Neural cell (in vitro differentiated cells): ENCODE results near the gene XK. TPM values are rescaled to one million over a fixed set of nuclear protein-coding genes. Genes with fewer than 3 reads are reported as not detected.

Source experiments
- H2AFZ ChIP-seq: fragments of 200-600, 300-800 bp; sonication (generic), shearing (Covaris generic); 2 replicates; pipeline ENCODE4 v1.6.0; 2014; ENCODE audit warnings: low read depth, mild to moderate bottlenecking, antibody characterized with exemption, low read length, moderate library complexity
- H3F3A ChIP-seq: fragments of 200-600 bp; shearing (Covaris generic); 2 replicates; pipeline ENCODE4 v1.6.1; 2016; ENCODE audit warnings: mild to moderate bottlenecking, moderate library complexity, mixed read lengths, antibody characterized with exemption, low read length; ENCODE audit not compliant: insufficient read depth, poor library complexity, severe bottlenecking
- H3K27ac ChIP-seq: fragments of 200-600, 300-800 bp; sonication (generic), shearing (Covaris generic); 2 replicates; pipeline ENCODE4 v1.5.1; 2014; ENCODE audit warnings: mild to moderate bottlenecking, low read length, moderate library complexity
- H3K27me3 ChIP-seq: fragments of 300-800, 200-600 bp; sonication (generic), shearing (Covaris generic); 2 replicates; pipeline ENCODE4 v1.6.0; 2014; ENCODE audit warnings: mild to moderate bottlenecking, low read depth, low read length, moderate library complexity; ENCODE audit not compliant: insufficient read depth
- H3K36me3 ChIP-seq: fragments of 300-800, 200-600 bp; sonication (generic), shearing (Covaris generic); 2 replicates; pipeline ENCODE4 v1.5.1; 2014; ENCODE audit warnings: mild to moderate bottlenecking, antibody characterized with exemption, low read length, moderate library complexity; ENCODE audit not compliant: insufficient read depth
- H3K4me2 ChIP-seq: fragments of 300-800, 200-600 bp; sonication (generic), shearing (Covaris generic); 2 replicates; pipeline ENCODE4 v1.6.0; 2014; ENCODE audit warnings: mild to moderate bottlenecking, low read length
- H3K4me3 ChIP-seq: fragments of 300-800, 200-600 bp; sonication (generic), shearing (Covaris generic); 2 replicates; pipeline ENCODE4 v1.5.1; 2014; ENCODE audit warnings: mild to moderate bottlenecking, low read length, moderate library complexity
- H3K79me2 ChIP-seq: fragments of 200-600 bp; shearing (Covaris generic); replicated peaks from 2 replicates; pipeline ENCODE4 v1.6.0; 2014; ENCODE audit warnings: mild to moderate bottlenecking, low read length, moderate library complexity; ENCODE audit not compliant: insufficient read depth
- H3K9ac ChIP-seq: fragments of 300-800, 200-600 bp; sonication (generic), shearing (Covaris generic); 2 replicates; pipeline ENCODE4 v1.6.1; 2016; ENCODE audit warnings: mild to moderate bottlenecking, low read length, mixed read lengths
- H3K9me2 ChIP-seq: fragments of 200-600 bp; shearing (Covaris generic); 2 replicates; pipeline ENCODE4 v1.6.1; 2016; ENCODE audit warnings: mild to moderate bottlenecking, low read length, mixed read lengths; ENCODE audit not compliant: insufficient read depth
- H3K9me3 ChIP-seq: fragments of 200-600, 300-800 bp; sonication (generic), shearing (Covaris generic); 2 replicates; pipeline ENCODE4 v1.6.1; 2016; ENCODE audit warnings: mild to moderate bottlenecking, mixed run types, low read length, moderate library complexity, mixed read lengths
- H4K20me1 ChIP-seq: fragments of 200-600 bp; shearing (Covaris generic); 2 replicates; pipeline ENCODE4 v1.6.1; 2016; ENCODE audit warnings: mild to moderate bottlenecking, mixed run types; ENCODE audit not compliant: insufficient read depth
- EP300 ChIP-seq: fragments of 450-650 bp; conservative IDR thresholded peaks from 2 replicates; pipeline ENCODE4 v1.6.1; 2014; ENCODE audit warnings: antibody characterized with exemption, mild to moderate bottlenecking, moderate library complexity; ENCODE audit not compliant: poor library complexity, severe bottlenecking
- EZH2 ChIP-seq: fragments of 200-600, 300-800 bp; shearing (Covaris generic), sonication (generic); IDR thresholded peaks from 2 replicates; pipeline ENCODE4 v1.6.1; 2014; ENCODE audit warnings: antibody characterized with exemption, low read length, borderline replicate concordance, mild to moderate bottlenecking; ENCODE audit not compliant: insufficient read depth, poor library complexity, severe bottlenecking
- MXI1 ChIP-seq: fragments of 450-650 bp; conservative IDR thresholded peaks from 2 replicates; pipeline ENCODE4 v1.6.1; 2014; ENCODE audit warnings: antibody characterized with exemption, mild to moderate bottlenecking; ENCODE audit not compliant: poor library complexity, severe bottlenecking
- POLR2AphosphoS5 ChIP-seq: IDR thresholded peaks from 2 replicates; pipeline ENCODE4 v1.6.1; 2012
- RAD21 ChIP-seq: fragments of 450-650 bp; conservative IDR thresholded peaks from 2 replicates; pipeline ENCODE4 v1.6.1; 2014; ENCODE audit warnings: antibody characterized with exemption, mild to moderate bottlenecking, moderate library complexity
- SMC3 ChIP-seq: fragments of 450-650 bp; conservative IDR thresholded peaks from 2 replicates; pipeline ENCODE4 v1.6.1; 2014; ENCODE audit warnings: antibody characterized with exemption, mild to moderate bottlenecking, moderate library complexity; ENCODE audit not compliant: poor library complexity
- TAF1 ChIP-seq: IDR thresholded peaks from 2 replicates; pipeline ENCODE4 v1.6.1; 2012; ENCODE audit warnings: low read depth
- polyA plus RNA-seq: library from polyadenylated mRNA; depleted of rRNA; stranded (reverse); fragments of >200 nt; gene quantifications from 2 replicates; pipeline ENCODE4 v1.2.3, GENCODE V29; 2014
- TF ChIP-seq, protein P1 (sequence below): IDR thresholded peaks from 2 replicates; pipeline ENCODE4 v1.6.1; 2012; ENCODE audit warnings: borderline replicate concordance
- TF ChIP-seq, protein P2 (sequence below): fragments of 450-650 bp; IDR thresholded peaks from 2 replicates; pipeline ENCODE4 v1.5.1; 2014; ENCODE audit warnings: antibody characterized with exemption, mild to moderate bottlenecking, moderate library complexity; ENCODE audit not compliant: poor library complexity, severe bottlenecking

The XK gene
- polyA plus RNA-seq, 1 donor from 2014 or later, result 1.8 TPM

DNA sequence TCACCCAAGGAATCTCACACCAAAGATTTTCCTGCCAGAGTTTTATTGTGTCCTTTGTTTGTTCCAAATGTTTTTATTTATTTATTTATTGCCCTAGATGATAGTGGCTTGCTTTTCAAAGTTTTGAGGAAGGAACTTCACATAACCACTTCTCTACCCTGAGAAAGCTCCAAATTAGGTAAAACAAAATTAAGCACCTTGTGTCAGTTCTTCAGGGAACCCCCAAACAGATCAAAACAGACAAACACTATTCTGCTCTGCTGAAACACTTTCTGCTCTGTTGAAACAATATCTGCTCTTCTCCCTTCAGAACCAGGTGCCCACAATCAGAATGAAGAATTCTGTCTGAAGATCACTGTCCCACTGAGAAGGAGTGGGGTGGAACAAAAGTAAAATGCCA is 77.8 kb downstream of the XK start:
- H3F3A ChIP-seq, result no peaks in the 10 kb centered on the region
- H3K27me3 ChIP-seq, result no peaks in the 10 kb centered on the region
- no peaks in the 10 kb centered on the region for H3K9me2 ChIP-seq
- no peaks in the 10 kb centered on the region for H3K36me3 ChIP-seq
- no peaks in the 10 kb centered on the region for H4K20me1 ChIP-seq
- H3K27ac ChIP-seq, result no peak overlapping the region
- TF ChIP-seq, protein P1, sequence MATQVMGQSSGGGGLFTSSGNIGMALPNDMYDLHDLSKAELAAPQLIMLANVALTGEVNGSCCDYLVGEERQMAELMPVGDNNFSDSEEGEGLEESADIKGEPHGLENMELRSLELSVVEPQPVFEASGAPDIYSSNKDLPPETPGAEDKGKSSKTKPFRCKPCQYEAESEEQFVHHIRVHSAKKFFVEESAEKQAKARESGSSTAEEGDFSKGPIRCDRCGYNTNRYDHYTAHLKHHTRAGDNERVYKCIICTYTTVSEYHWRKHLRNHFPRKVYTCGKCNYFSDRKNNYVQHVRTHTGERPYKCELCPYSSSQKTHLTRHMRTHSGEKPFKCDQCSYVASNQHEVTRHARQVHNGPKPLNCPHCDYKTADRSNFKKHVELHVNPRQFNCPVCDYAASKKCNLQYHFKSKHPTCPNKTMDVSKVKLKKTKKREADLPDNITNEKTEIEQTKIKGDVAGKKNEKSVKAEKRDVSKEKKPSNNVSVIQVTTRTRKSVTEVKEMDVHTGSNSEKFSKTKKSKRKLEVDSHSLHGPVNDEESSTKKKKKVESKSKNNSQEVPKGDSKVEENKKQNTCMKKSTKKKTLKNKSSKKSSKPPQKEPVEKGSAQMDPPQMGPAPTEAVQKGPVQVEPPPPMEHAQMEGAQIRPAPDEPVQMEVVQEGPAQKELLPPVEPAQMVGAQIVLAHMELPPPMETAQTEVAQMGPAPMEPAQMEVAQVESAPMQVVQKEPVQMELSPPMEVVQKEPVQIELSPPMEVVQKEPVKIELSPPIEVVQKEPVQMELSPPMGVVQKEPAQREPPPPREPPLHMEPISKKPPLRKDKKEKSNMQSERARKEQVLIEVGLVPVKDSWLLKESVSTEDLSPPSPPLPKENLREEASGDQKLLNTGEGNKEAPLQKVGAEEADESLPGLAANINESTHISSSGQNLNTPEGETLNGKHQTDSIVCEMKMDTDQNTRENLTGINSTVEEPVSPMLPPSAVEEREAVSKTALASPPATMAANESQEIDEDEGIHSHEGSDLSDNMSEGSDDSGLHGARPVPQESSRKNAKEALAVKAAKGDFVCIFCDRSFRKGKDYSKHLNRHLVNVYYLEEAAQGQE, result no peak
- TF ChIP-seq SMC3 (no peak), MXI1 (no peak), EZH2 (no peak), RAD21 (no peak), TAF1 (no peak)
- TF ChIP-seq, protein P2, sequence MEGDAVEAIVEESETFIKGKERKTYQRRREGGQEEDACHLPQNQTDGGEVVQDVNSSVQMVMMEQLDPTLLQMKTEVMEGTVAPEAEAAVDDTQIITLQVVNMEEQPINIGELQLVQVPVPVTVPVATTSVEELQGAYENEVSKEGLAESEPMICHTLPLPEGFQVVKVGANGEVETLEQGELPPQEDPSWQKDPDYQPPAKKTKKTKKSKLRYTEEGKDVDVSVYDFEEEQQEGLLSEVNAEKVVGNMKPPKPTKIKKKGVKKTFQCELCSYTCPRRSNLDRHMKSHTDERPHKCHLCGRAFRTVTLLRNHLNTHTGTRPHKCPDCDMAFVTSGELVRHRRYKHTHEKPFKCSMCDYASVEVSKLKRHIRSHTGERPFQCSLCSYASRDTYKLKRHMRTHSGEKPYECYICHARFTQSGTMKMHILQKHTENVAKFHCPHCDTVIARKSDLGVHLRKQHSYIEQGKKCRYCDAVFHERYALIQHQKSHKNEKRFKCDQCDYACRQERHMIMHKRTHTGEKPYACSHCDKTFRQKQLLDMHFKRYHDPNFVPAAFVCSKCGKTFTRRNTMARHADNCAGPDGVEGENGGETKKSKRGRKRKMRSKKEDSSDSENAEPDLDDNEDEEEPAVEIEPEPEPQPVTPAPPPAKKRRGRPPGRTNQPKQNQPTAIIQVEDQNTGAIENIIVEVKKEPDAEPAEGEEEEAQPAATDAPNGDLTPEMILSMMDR, result no peak
- H3K79me2 ChIP-seq, result no peaks in the 10 kb centered on the region
- no peak overlapping the region for H3K4me2 ChIP-seq
- H3K4me3 ChIP-seq, result no peak overlapping the region
- no peaks in the 10 kb centered on the region for H3K9me3 ChIP-seq
- H3K9ac ChIP-seq, result no peak overlapping the region
- H2AFZ ChIP-seq, result no peak overlapping the region

DNA sequence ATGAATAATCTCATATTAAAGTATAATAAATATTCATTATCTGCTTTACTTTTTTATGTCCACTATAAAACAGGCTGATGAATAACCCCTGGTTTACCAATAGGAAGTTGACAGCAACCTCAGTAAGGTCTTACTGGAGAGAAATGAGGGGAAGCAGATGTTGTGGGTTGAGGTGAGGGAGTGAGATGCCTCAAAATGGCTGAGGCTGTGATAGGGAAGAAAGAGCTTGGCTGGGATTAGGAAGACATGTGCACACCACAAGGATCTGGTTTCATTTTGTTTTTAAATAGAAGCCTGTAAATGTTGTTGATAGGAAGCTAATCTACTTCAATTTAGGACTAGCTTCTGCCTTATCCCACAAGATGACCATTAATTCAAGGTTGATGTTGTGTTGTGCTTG is 79.9 kb downstream of the XK start:
- H2AFZ ChIP-seq, result no peak overlapping the region
- no peaks in the 10 kb centered on the region for H3K27me3 ChIP-seq
- no peak overlapping the region for H3K4me3 ChIP-seq
- TF ChIP-seq MXI1, result no peak
- TF ChIP-seq RAD21, result no peak
- TF ChIP-seq, protein P2, result no peak
- TF ChIP-seq, protein P1, result no peak
- no peak for TF ChIP-seq EP300
- no peak for TF ChIP-seq POLR2AphosphoS5
- TF ChIP-seq TAF1, result no peak
- no peak for TF ChIP-seq SMC3
- no peak for TF ChIP-seq EZH2
- H4K20me1 ChIP-seq, result no peaks in the 10 kb centered on the region
- H3K27ac ChIP-seq, result no peak overlapping the region
- H3K9me3 ChIP-seq, result no peaks in the 10 kb centered on the region
- H3K36me3 ChIP-seq, result no peaks in the 10 kb centered on the region
- H3K9me2 ChIP-seq, result no peaks in the 10 kb centered on the region
- H3F3A ChIP-seq, result no peaks in the 10 kb centered on the region
- no peak overlapping the region for H3K9ac ChIP-seq
- no peak overlapping the region for H3K4me2 ChIP-seq
- H3K79me2 ChIP-seq, result no peaks in the 10 kb centered on the region
